ENCODE results near the gene CA5A. TPM values are rescaled to one million over a fixed set of nuclear protein-coding genes. Genes with fewer than 3 reads are reported as not detected.
"Not testable (repeated sequence)": the region's sequence is repeated elsewhere in the genome, so short reads cannot be mapped to it uniquely, and the experiment has no call there.

Gene CA5A
- polyA plus RNA-seq, result not detected

DNA sequence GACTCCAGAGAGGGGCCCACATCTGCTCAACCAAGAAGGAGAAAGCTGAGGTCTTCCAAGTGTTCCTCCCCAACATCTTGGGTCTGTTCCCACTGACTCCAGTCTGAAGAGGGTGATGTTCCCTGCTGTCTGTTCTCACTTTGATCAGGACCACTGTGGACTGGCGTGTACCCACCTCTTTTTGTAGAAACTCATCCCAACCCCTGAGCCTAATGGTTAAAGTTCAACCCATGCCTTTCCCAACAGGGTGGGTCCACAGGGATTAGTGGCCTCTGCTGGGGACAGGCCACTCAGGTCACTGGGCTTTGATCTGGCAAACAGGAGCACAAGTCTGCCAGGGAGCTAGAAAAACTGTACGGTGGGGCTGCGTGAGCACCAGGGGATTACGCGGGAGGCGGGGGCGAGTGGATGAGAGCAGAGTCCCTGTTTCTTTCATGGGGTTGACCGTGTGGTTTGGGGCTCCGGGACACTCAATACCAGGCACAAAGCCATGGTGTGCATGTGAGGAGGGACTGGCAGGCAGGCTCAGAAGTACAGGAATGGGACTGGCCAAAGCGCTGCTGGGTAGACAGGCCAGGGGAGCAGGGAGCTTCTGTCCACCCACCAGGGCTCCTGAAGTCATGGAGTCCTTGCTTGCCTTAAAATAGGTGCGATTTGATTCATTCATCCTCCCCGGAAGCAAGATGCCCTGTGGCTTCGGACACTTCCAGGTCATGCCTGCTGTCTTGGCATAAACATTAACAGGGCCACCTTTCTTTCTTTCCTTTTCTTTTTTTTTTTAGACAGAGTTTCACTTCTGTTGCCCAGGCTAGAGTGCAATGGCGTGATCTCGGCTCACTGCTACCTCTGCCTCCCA is at the start of gene CA5A:
CA5A (minus strand) TSS at position 155 of the 856 bp plus-strand sequence; CDS start at position 76, 79 bp downstream.
- H3K27ac Mint-ChIP-seq, result no peak within 1 kb of the TSS
- peak within 1 kb of the TSS in 1 of 4 donors; percentile 38 for H3K4me3 Mint-ChIP-seq
- H3K9me3 Mint-ChIP-seq, result no peaks in the 10 kb centered on the region
- H3K36me3 Mint-ChIP-seq, result no peaks in the 10 kb centered on the region
- peaks cover 0 to 6% (median 5%) of the 10 kb centered on the region in 3 donors for H3K4me1 Mint-ChIP-seq
- H3K27me3 Mint-ChIP-seq, result peaks cover 7% of the 10 kb centered on the region

DNA sequence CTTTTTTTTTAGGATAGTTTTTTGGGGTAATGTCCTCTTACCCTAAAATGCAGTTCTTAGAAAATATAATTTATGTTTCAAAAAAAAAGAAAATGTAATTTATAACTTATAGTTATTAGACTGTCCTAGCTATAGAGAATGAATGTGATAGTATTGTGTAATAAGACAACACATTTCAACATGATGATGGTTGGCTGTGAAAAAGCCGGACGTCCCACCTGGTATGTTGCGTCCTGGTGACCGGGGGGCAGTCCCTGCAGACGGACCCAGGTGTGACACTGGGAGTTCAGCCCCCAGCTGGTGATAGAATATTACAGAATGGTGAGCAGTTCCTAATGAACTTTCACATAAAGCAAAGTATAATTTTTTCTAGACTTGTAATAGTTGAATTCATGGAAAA is 49.2 kb upstream of the CA5A start:
- not testable (repeated sequence) for H3K36me3 Mint-ChIP-seq, H3K27me3 Mint-ChIP-seq, H3K4me1 Mint-ChIP-seq, H3K9me3 Mint-ChIP-seq, H3K4me3 Mint-ChIP-seq, H3K27ac Mint-ChIP-seq

DNA sequence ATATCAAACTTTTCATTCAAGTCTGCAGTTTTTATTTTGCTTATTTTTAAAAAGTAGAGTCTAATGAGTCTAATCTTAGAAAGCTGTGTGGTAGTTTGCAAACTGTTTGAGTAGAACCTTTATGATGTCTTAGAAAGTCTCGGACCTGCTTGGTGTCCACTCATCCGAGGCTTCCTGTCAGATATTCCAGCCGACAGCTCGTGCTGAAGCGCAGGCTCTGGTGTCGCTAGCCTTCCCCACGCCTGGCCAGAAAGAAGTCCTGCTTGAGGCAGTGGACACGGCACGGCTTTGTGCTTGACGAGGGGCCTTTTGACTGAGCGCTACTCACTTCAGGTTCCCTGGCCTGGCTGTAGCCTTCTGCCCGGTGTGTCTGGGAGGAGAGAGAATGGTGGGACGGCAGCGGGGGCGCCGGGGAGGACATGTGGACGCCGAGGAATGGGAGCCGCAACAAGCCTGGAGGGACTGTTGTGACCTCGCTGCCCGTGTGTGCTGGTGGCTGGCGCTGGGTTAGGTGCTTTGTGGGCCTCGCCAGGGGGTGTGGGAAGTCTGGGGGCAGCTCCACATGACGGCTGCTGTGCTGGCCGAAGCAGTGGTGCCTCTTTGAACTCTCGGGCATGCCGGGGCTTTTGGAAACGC is 48.4 kb upstream of the CA5A start:
- H3K27me3 Mint-ChIP-seq, result no peaks in the 10 kb centered on the region
- H3K36me3 Mint-ChIP-seq, result no peaks in the 10 kb centered on the region
- H3K9me3 Mint-ChIP-seq, result no peaks in the 10 kb centered on the region
- peaks cover 0 to 6% (median 2%) of the 10 kb centered on the region in 3 donors for H3K4me1 Mint-ChIP-seq
- no peak overlapping the region for H3K27ac Mint-ChIP-seq
- H3K4me3 Mint-ChIP-seq, result no peak overlapping the region

DNA sequence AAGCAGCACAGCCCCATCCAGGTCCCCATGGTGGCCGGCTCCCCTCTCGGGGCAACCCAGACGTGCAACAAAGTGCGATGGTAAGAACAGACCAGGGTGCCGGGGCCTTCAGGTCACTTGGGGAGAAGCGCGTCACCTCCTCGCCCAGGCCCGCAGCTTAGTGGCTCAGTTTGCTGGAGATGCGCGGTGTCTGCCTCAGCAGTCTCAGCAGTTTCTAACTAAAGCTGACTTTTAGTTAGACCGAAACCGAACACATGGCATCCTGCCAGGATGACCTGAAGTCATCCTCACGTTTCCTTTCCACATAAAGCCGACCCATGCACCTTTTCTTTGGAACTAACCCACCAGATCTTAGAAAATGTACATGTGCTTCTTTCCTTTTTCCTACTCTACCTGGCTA is 47.9 kb upstream of the CA5A start:
- not testable (repeated sequence) for H3K36me3 Mint-ChIP-seq, H3K27me3 Mint-ChIP-seq, H3K4me1 Mint-ChIP-seq, H3K4me3 Mint-ChIP-seq, H3K9me3 Mint-ChIP-seq, H3K27ac Mint-ChIP-seq

DNA sequence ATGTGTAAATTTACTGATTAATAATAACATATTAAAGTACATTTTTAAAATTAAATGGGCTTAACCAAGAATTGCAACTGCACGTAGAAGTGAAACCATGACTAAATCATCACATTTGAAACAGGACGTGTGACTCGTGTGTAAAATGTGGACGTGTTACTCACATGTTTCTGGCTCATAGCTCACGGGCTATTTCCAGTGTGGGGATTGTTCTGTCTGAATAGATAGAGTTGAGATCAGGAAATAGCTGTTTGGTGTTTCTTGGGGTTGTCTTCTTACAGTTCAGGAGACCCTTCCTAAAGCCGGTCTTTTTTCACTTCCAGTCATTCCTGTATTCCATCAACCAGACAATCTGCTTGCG is 47.4 kb upstream of the CA5A start:
- H3K9me3 Mint-ChIP-seq, H3K27ac Mint-ChIP-seq, H3K36me3 Mint-ChIP-seq, H3K4me3 Mint-ChIP-seq, H3K4me1 Mint-ChIP-seq, H3K27me3 Mint-ChIP-seq: not testable (repeated sequence)

DNA sequence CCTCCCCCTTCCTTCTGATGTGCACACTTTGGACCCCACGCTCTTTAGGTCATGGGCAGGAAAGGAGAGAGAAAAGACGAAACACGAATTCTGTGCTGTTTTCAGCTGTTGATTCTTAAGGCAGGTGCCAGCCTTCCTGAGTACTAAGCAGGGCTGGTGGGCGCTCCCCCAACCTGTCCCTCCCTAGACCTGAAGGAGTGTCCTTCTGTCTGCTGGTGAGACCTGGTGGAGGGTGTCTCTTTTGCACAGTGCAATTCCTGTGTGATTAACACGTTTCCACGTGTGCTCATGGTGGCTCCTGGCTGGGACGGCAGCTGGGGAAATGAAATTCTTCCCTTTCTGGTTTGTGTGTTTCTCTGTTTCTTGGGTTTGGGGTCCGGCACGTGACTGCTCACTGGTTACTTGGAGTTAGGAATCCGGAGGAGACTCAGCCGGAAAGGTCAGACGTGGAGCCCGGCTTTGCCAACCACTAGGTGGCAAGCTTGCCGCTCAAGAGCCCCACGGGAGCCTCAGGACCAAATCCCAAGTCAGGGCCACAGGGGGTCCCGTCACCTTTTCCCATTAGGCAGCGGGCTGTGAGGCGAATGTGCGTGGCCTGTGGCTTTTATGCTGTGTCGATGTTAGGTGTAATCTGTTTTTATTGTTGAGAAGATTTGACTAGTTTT is 46.9 kb upstream of the CA5A start:
- H3K36me3 Mint-ChIP-seq, result not testable (repeated sequence)

DNA sequence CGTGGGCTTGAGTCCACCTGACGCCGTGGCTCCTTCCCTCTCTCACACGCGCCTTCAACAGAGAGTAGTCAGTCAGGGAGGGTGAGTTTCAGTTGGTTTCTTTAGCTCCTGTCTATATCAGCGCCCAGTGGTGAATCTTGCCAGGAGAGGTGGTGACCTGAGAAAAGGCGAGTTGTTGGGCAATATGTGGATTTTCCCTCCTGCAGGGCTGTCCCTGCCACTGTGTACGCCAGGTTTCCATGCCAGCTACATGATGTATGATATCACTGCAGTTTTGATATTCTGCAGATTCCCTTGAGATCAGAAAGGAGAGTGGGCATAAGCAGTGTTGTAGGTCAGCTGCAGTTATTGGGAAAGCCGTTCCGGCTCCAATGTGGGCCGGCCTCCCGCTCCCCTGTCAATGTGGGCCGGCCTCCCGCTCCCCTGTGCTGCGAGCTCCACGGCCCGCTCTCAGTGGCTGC is 46.3 kb upstream of the CA5A start:
- H3K4me1 Mint-ChIP-seq, result peaks cover 0 to 6% (median 2%) of the 10 kb centered on the region in 3 donors
- H3K27me3 Mint-ChIP-seq, result no peaks in the 10 kb centered on the region
- H3K36me3 Mint-ChIP-seq, result no peaks in the 10 kb centered on the region
- H3K9me3 Mint-ChIP-seq, result no peaks in the 10 kb centered on the region
- no peak overlapping the region for H3K27ac Mint-ChIP-seq
- no peak overlapping the region for H3K4me3 Mint-ChIP-seq

More for the DNA sequence above, 46.9 kb upstream of the CA5A start:
- not testable (repeated sequence) for H3K27ac Mint-ChIP-seq, H3K27me3 Mint-ChIP-seq, H3K4me1 Mint-ChIP-seq, H3K9me3 Mint-ChIP-seq, H3K4me3 Mint-ChIP-seq

DNA sequence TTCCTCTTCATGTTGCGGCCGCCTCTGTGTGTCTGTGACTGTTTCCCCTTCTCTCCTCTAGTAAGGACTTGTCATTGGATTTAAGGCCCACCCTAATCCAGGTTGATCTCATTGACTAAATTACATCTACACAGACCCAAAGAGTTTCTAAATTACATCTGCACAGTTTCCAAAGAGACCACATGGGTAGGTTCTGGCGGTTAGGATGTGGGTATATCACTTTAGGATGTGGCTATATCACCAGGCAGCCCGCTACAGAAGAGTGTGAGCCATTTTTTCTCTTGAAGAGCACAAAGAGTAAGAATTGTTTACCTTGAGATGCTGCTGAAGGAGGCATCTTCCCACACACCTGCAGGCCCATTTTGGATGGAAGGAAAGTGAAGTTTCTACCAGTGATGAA is 45.0 kb upstream of the CA5A start:
- not testable (repeated sequence) for H3K27me3 Mint-ChIP-seq, H3K4me1 Mint-ChIP-seq, H3K9me3 Mint-ChIP-seq, H3K27ac Mint-ChIP-seq, H3K36me3 Mint-ChIP-seq
- peak overlapping the region in 1 of 4 donors; percentile 21 for H3K4me3 Mint-ChIP-seq

DNA sequence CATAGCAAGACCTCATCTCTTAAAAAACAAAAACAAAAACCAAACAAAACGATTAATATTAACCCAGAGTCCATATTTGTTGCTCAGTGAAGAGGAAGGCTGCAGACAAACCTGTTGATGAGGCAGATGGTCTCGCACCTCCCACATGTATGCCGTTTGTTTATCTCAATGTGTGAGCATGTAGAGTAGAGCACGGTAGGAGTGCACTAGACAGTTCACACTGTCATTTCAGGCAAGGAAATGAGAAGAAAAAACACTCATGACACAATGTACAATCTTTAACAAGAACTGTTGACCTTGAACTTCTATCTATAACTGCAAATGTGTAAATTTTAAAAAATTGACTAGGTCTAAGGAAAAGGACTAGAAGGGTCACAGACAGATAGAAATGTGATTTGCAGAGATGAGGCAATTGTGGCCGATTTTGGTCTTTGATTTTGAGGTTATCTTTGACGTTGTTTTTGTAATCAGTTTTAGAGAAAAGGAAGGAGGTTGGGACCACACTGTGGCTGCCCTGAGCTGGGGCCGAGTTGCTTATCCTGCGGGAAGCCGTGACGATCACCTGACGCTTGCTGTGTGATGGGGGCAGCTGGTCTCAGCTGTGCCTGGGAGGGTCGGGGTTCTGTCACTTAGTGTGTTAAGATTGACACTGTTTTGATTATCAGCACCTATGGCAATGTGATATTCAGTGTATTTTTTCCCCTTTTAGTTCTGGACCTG is 43.7 kb upstream of the CA5A start:
- H3K27ac Mint-ChIP-seq, H3K4me1 Mint-ChIP-seq, H3K36me3 Mint-ChIP-seq, H3K9me3 Mint-ChIP-seq, H3K27me3 Mint-ChIP-seq: not testable (repeated sequence)
- H3K4me3 Mint-ChIP-seq, result peak overlapping the region in 1 of 4 donors; percentile 26

DNA sequence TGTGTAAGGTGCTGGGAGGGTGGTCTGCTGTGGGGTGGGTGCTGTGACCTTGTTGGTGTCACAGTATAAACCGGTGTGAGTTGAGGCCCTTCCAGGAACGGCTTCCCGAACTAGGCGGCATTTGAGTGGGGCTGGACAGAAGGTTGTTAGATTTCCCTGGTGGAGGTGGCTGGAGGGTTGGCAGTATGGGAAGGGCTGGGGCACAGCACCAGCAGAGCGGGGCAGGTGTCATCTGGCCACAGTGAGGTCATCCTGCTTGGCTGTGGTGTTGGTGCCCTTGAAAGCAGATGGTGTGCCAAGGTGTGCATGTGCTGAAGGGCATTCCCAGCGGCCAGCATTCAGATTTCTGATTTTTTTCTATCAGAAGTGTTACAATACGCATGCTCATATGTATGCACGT is 43.0 kb upstream of the CA5A start:
- Mint-ChIP-seq H3K4me1 (peaks cover 2 to 6% (median 5%) of the 10 kb centered on the region in 3 donors), H3K9me3 (no peaks in the 10 kb centered on the region), H3K27me3 (no peaks in the 10 kb centered on the region), H3K27ac (no peak overlapping the region), H3K36me3 (peaks cover 1% of the 10 kb centered on the region), H3K4me3 (no peak overlapping the region)

DNA sequence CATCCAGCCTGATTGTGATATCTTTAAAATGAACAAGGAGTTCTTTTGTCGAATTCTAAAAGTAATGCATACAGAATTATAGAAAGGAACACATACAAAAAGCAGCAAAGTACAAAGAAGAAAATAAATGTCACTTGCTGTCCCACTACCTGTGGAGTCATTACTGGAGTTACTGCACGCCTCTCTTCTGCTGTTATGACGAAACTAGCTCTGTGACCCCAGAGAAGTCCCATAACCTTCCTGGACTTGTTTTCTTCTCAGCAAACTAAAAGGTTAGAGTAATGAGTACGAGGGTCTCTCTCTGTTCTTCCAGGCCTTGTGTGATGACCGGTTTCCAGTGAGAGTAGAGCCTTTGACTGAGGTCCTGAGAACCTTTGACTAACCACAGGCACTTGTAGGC is 41.8 kb upstream of the CA5A start:
- Mint-ChIP-seq H3K36me3 (peaks cover 2% of the 10 kb centered on the region), H3K4me1 (peaks cover 2 to 7% (median 6%) of the 10 kb centered on the region in 3 donors), H3K27me3 (no peaks in the 10 kb centered on the region), H3K9me3 (no peaks in the 10 kb centered on the region), H3K27ac (no peak overlapping the region), H3K4me3 (no peak overlapping the region)

DNA sequence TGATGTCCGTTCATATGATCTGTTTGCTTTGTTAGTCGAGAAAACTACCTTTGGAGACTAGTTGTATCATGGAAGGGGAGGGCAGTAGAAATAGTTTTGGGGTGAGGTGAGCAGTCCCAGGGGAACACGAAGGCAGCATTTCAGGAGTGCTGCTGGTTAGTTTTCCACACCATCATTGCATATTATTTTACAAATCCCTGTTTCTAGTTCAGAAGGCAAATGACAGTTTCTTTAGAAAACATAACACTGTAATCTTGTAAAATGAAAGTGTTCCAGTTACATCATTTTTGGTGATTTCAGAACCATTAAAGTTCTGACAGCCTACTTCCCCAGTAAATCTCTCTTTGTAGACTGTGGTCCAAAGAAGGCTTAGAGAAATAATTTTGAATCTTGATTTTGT is 40.3 kb upstream of the CA5A start:
- Mint-ChIP-seq H3K27ac (peak overlapping the region in 1 of 3 donors; percentile 19), H3K9me3 (peaks cover 0 to 8% (median 3%) of the 10 kb centered on the region in 3 donors), H3K36me3 (peaks cover 11% of the 10 kb centered on the region), H3K4me1 (peaks cover 0 to 9% (median 2%) of the 10 kb centered on the region in 3 donors), H3K27me3 (no peaks in the 10 kb centered on the region), H3K4me3 (no peak overlapping the region)

DNA sequence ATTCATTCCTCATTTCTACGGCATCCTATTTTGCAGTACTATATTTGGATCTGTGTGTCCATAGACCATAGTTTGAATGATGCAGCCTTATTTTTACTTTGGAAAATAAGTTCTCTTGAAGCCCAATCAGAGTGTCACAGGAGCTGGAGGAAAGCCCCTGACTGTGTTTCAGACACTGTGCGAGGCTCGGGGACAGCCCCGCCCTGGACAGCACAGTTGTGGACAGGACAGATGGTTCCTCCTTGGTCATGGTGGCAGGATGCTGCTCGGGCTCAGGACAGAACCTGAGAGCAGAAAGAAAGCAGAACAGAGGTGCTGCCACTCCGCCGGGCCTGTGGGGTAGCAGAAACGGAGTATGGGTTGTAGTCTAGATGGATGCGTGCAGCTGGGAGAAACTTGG is 37.8 kb upstream of the CA5A start:
- H3K9me3 Mint-ChIP-seq, result peaks cover 0 to 19% (median 3%) of the 10 kb centered on the region in 3 donors
- peaks cover 23% of the 10 kb centered on the region for H3K36me3 Mint-ChIP-seq
- no peaks in the 10 kb centered on the region for H3K27me3 Mint-ChIP-seq
- peak overlapping the region in 1 of 4 donors; percentile 1 for H3K4me3 Mint-ChIP-seq
- peaks cover 5 to 11% (median 5%) of the 10 kb centered on the region in 3 donors for H3K4me1 Mint-ChIP-seq
- peak overlapping the region in 2 of 3 donors; percentile 61 for H3K27ac Mint-ChIP-seq

DNA sequence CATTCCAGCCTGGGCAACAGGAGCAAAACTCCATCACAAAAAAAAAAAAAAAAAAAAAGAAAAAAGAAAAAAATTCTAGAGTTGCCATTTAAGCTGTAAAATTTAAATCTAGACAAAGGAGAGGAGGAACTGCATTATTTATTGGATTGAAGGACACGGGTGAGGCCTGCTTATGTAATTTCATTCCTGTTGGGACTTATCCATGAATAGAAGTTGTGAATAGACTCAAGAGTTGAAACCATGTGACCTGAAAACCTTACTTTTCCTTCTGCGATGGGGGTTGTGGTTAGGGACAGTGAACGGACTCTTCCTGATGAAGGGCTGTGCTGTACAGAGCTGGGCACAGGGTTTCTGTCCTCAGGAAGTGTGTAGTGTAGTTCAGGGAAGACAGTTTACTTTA is 37.4 kb upstream of the CA5A start:
- Mint-ChIP-seq H3K9me3 (peaks cover 0 to 19% (median 3%) of the 10 kb centered on the region in 3 donors), H3K27ac (no peak overlapping the region), H3K27me3 (no peaks in the 10 kb centered on the region), H3K36me3 (peaks cover 23% of the 10 kb centered on the region), H3K4me1 (peaks cover 7 to 13% (median 8%) of the 10 kb centered on the region in 3 donors), H3K4me3 (no peak overlapping the region)

DNA sequence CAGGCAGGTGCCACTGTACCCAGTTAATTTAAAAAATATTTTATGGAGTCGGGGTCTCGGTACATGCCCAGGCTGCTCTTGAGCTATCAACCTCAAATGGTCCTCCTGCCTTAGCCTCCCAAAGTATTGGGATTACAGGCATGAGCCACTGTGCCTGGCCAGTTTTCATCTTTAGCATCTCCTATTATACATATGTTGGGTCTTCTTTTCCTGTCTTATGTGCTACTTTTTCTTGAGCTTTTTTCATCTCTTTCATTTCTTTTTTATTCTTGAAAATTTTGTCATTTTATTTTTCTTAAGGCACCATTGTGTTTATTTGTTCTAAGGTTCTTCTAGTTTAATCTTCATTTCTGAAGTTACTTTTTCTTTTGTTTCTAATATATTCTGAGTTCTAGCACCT is 35.6 kb upstream of the CA5A start:
- Mint-ChIP-seq H3K27ac (peak overlapping the region in 1 of 3 donors; percentile 86), H3K4me1 (peaks cover 8 to 16% (median 10%) of the 10 kb centered on the region in 3 donors), H3K36me3 (peaks cover 23% of the 10 kb centered on the region), H3K9me3 (peaks cover 0 to 19% (median 3%) of the 10 kb centered on the region in 3 donors), H3K27me3 (no peaks in the 10 kb centered on the region), H3K4me3 (no peak overlapping the region)

All from IgD-negative memory B cell (primary cell).